Activated T-cell treated with anti-CD3 and anti-CD28 coated beads, Interleukin-2, amount 50 U/mL, for 4 hours (primary cell): ENCODE results near the gene CDHR4. TPM values are rescaled to one million over a fixed set of nuclear protein-coding genes. Genes with fewer than 3 reads are reported as not detected.

Experiments
- ATAC-seq, 2 donors: fragments of 200-7000 bp; cut with Tn5 transposase; one replicate each; pipeline ENCODE4 v1.10.0; 2021
- DNase-seq: peaks from one replicate; pipeline ENCODE4 v3.0.0-alpha.2; 2020
- H3K27me3 Mint-ChIP-seq: one replicate; pipeline ENCODE4 v1.8.0; 2021; ENCODE audit warnings: low read depth, mixed read lengths
- H3K36me3 Mint-ChIP-seq: one replicate; pipeline ENCODE4 v1.8.0; 2022; ENCODE audit warnings: mixed read lengths; ENCODE audit not compliant: insufficient read depth
- H3K4me1 Mint-ChIP-seq: one replicate; pipeline ENCODE4 v1.8.0; 2021; ENCODE audit warnings: low read depth, mixed read lengths
- H3K4me3 Mint-ChIP-seq: one replicate; pipeline ENCODE4 v1.8.0; 2021; ENCODE audit warnings: mild to moderate bottlenecking, moderate library complexity, mixed read lengths
- H3K9me3 Mint-ChIP-seq: one replicate; pipeline ENCODE4 v1.8.0; 2021; ENCODE audit warnings: mixed read lengths
- total RNA-seq, 3 donors: library from RNA; stranded (reverse); gene quantifications; one replicate each; pipeline ENCODE4 v1.2.1, GENCODE V29; 2021

The CDHR4 gene
- total RNA-seq, 3 donors from 2014 or later: not detected

GRCh38 chr3:49812916-49813496 lies 13.3 kb upstream of the CDHR4 start:
- peak overlapping the region; percentile 88 for H3K4me3 Mint-ChIP-seq
- H3K36me3 Mint-ChIP-seq: peaks cover 16% of the 10 kb centered on the region
- ATAC-seq (peak; percentile 6 to 23), DNase-seq (no peak)
- no peaks in the 10 kb centered on the region for H3K9me3 Mint-ChIP-seq
- H3K27me3 Mint-ChIP-seq: no peaks in the 10 kb centered on the region
- H3K4me1 Mint-ChIP-seq: peaks cover 36% of the 10 kb centered on the region

- ATAC-seq (no peak), DNase-seq (no peak)
- Mint-ChIP-seq H3K4me1 (peaks cover 51% of the 10 kb centered on the region), H3K4me3 (no peak overlapping the region), H3K36me3 (peaks cover 16% of the 10 kb centered on the region), H3K27me3 (no peaks in the 10 kb centered on the region), H3K9me3 (no peaks in the 10 kb centered on the region)
These were observed 7.9 kb upstream of the CDHR4 start for GRCh38 chr3:49807431-49808114.

- Mint-ChIP-seq H3K9me3 (no peaks in the 10 kb centered on the region), H3K27me3 (no peaks in the 10 kb centered on the region), H3K36me3 (peaks cover 16% of the 10 kb centered on the region), H3K4me1 (peaks cover 49% of the 10 kb centered on the region), H3K4me3 (no peak overlapping the region)
- no peak for ATAC-seq
- DNase-seq: no peak
These were observed 7.2 kb upstream of the CDHR4 start for GRCh38 chr3:49806850-49807249.

- no peak overlapping the region for H3K4me3 Mint-ChIP-seq
- ATAC-seq: no peak
- H3K36me3 Mint-ChIP-seq: peaks cover 11% of the 10 kb centered on the region
These were observed 6.4 kb upstream of the CDHR4 start for GRCh38 chr3:49805897-49806701.

GRCh38 chr3:49805367-49805782 lies 5.7 kb upstream of the CDHR4 start:
- Mint-ChIP-seq H3K9me3 (no peaks in the 10 kb centered on the region), H3K27me3 (no peaks in the 10 kb centered on the region), H3K36me3 (peaks cover 9% of the 10 kb centered on the region), H3K4me3 (no peak overlapping the region), H3K4me1 (peaks cover 44% of the 10 kb centered on the region)
- ATAC-seq (no peak), DNase-seq (no peak)

More at GRCh38 chr3:49805897-49806701, 6.4 kb upstream of the CDHR4 start:
- Mint-ChIP-seq H3K4me1 (peaks cover 44% of the 10 kb centered on the region), H3K9me3 (no peaks in the 10 kb centered on the region), H3K27me3 (no peaks in the 10 kb centered on the region)
- DNase-seq: no peak

DNA sequence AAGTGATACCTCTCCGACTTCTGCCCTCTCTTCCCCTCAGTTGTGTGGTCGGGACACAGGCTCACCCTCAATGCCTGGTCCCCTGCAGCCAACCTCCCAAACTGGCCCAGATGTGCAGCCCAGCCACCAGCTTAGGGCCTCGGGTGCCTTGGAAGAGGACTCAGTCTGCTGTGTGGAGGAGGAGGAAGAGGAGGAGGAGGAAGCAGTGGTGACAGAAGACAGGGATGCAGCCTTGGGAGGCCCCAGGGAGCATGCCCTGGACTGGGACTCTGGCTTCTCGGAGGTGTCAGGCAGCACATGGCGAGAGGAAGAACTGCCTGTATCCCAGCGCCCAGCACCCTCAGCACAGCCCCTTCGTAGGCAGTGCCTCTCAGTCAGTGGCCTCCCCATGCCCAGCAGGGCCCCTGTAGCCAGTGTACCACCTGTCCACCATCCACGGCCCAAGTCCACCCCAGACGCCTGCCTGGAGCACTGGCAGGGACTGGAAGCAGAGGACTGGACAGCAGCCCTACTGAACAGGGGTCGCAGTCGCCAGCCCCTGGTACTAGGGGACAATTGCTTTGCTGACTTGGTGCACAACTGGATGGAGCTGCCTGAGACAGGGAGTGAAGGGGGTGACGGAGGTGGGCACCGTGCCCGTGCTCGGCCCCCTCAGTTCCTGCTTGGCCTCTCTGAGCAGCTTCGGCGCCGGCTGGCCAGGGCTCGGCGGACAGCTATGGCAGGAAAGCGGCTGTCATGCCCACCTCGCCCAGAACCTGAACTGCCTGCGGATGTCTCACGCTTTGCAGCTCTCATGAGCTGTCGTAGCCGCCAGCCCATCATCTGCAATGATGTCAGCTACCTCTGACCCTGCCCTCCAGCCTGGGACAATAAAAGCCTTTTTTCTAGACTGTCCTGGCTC lies 4.7 kb upstream of the CDHR4 start:
- no peak for ATAC-seq
- H3K4me3 Mint-ChIP-seq: peak overlapping the region; percentile 85
- H3K4me1 Mint-ChIP-seq: peaks cover 44% of the 10 kb centered on the region

DNA sequence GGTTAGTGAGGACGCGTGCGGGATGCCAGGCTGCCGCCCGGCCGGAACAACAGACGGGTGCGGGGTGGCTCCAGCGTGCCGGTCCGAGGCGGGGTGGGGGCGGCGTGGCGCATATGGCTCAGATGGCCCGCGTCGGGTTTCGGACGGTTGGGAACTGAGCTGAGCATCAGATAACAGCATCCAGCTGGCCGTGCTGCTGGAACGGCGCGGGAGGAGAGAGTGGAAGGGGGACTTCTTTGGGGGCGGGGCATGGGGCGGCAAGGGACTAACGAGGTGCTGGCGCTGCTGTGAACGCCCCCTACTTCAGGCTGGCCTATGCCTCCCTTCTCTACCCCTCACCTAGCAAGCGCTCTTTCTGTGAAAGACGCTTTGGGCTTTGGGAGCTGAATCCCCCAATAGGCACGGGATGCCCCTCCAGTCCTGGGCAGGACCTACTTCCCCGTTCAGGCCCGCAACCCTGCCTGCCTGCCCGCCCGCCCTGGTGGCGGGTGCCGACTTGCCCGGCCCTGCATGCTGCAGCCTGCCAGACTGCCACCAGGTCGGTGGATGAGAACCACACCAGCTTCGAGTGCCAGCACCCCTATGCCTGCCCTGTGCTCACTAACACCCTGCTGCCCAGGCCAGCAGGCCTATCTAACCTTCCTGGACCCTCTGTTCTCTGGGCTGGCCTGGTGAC lies 3.9 kb upstream of the CDHR4 start:
- DNase-seq (peak; percentile 28), ATAC-seq (peak; percentile 27 to 31)
- Mint-ChIP-seq H3K27me3 (no peaks in the 10 kb centered on the region), H3K4me1 (peaks cover 44% of the 10 kb centered on the region), H3K4me3 (peak overlapping the region; percentile 85), H3K36me3 (no peaks in the 10 kb centered on the region), H3K9me3 (no peaks in the 10 kb centered on the region)

More for the DNA sequence above, 4.7 kb upstream of the CDHR4 start:
- Mint-ChIP-seq H3K36me3 (no peaks in the 10 kb centered on the region), H3K9me3 (no peaks in the 10 kb centered on the region), H3K27me3 (no peaks in the 10 kb centered on the region)
- DNase-seq: no peak

DNA sequence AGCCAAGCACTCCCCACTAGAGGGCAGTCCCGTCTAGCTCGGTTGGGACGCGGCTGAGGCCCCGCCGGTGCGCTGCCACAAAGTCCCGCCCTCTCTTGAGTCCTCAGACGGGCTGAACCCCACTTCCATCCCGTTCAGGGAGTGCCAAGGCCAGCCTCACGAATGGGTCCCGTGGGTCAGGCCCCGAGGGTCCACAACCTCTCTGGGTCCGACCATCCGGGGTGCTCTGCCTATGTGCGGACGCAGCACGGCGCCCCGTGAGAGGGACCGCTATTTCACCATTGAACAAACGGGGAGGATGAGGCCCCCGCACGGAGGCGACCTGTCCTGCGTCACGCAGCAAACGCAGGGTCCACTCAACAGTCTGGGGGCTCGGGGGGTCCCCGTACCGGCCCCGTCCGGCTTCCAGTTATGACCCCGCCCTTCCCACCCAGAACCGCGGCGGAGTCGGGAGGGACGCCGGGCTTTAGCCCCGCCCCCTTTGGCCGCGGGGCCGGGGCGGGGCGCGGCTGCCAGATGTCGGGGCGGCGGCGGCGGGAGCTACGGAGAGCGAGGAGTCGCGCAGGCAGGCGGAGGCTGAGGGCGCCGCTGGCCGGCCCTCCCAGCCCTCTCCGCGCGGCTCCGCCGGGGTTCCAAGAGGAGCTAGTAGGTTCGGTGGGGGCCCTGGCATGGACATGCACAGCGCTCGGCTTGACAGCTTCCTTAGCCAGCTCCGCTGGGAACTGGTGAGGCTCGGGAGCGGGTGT lies 3.2 kb upstream of the CDHR4 start, which contains the start of gene INKA1:
TSS of gene INKA1 (plus strand) at position 543 of the 746 bp plus-strand sequence. CDS start at position 675, 132 bp downstream.
- no peaks in the 10 kb centered on the region for H3K36me3 Mint-ChIP-seq
- H3K9me3 Mint-ChIP-seq: no peaks in the 10 kb centered on the region

DNA sequence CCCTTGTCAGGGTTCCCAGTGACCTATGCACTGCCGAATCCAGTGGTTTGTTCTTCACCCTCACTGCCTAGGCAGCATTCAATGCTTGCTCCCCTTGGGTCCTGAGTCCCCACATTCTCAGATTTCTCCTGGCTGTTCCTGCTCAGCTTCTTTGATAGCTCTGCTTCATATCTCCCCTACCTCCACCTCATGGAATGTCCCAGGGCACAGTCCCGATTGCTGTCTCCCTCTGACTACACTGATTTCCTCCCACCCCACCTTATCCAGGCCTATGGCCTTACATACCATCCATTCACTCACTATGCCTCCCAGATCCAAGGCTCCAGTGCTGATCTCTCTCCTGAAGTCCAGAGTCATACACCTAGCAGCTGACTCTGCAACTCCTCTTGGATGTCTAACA lies 1.5 kb upstream of the CDHR4 start:
- Mint-ChIP-seq H3K27me3 (no peaks in the 10 kb centered on the region), H3K4me1 (peaks cover 20% of the 10 kb centered on the region), H3K36me3 (no peaks in the 10 kb centered on the region), H3K4me3 (peak overlapping the region; percentile 2), H3K9me3 (no peaks in the 10 kb centered on the region)
- no peak for ATAC-seq
- DNase-seq: no peak

More for the DNA sequence above, 3.2 kb upstream of the CDHR4 start, which contains the start of gene INKA1:
- DNase-seq (peak; percentile 85), ATAC-seq (peak; percentile 86 to 87)
- Mint-ChIP-seq H3K4me1 (peaks cover 37% of the 10 kb centered on the region), H3K4me3 (peak within 1 kb of the TSS; percentile 85), H3K27me3 (no peaks in the 10 kb centered on the region)

DNA sequence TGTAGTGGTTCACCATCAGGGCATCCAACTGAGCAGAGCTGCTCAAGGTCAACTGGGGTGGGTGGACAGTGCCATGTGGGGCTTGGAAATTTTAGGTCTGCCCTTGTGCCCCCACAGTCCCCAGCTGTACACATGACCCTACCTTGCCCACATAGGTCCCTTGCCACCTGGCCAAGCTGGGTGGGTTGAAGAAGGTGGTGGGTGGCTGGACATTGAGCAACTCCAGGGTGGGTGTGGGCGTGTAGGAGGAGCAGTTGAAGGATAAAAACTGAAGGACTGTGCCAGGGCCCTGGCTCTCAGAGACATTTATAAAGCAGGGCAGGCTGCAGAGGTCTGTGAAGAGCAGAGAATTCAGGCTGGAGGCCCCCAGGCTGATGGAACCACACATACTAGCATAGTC lies 568 bp downstream of the CDHR4 start:
- Mint-ChIP-seq H3K4me1 (peaks cover 7% of the 10 kb centered on the region), H3K27me3 (no peaks in the 10 kb centered on the region), H3K9me3 (no peaks in the 10 kb centered on the region), H3K4me3 (no peak overlapping the region), H3K36me3 (no peaks in the 10 kb centered on the region)
- ATAC-seq (no peak), DNase-seq (no peak)

- DNase-seq: no peak
- H3K9me3 Mint-ChIP-seq: no peaks in the 10 kb centered on the region
- ATAC-seq: no peak
- no peaks in the 10 kb centered on the region for H3K27me3 Mint-ChIP-seq
- H3K4me1 Mint-ChIP-seq: no peaks in the 10 kb centered on the region
- no peak overlapping the region for H3K4me3 Mint-ChIP-seq
- H3K36me3 Mint-ChIP-seq: no peaks in the 10 kb centered on the region
These were observed 4.5 kb downstream of the CDHR4 start for GRCh38 chr3:49794926-49795905.

DNA sequence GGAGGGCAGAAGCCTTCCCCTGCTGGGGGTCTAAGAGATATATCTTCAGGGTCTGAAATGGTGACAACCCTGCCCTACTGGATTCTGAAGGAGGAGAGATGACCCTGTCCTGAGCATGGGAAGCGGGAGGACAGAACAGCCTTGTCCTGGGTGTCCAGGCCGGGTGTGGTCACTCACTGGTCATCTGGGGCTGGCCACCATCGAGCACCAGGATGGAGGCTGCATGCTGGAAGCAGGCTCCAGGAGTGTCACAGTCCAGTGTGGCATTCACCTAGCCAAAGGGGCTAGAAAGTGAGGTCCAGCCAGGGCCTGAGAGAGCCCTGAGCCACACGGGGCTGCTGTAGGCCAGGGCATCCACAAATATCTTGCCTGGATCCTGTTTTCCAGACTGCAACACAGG lies 5.2 kb downstream of the CDHR4 start:
- peaks cover 2% of the 10 kb centered on the region for H3K4me1 Mint-ChIP-seq
- H3K4me3 Mint-ChIP-seq: no peak overlapping the region
- H3K9me3 Mint-ChIP-seq: no peaks in the 10 kb centered on the region

More for the DNA sequence above, 5.2 kb downstream of the CDHR4 start:
- no peak for DNase-seq
- Mint-ChIP-seq H3K27me3 (no peaks in the 10 kb centered on the region), H3K36me3 (no peaks in the 10 kb centered on the region)
- no peak for ATAC-seq
